ENCODE data around the gene JPH2. TPM values are rescaled to one million over a fixed set of nuclear protein-coding genes. Genes with fewer than 3 reads are reported as not detected.
A peak's percentile ranks its signal among the peaks of the same experiment; 100 is the strongest.

The JPH2 gene
- total and polyA plus RNA-seq, 10 of the 15 experiments (the other 5 are each of a cell fraction or from before 2014, with no cell fraction given), result 0.16 TPM; not detected in 9

- TF ChIP-seq BCL3 (IDR thresholded peaks at IDR 0.05; ENCODE audit: borderline replicate concordance, insufficient read depth, low read depth, low read length, poor library complexity, severe bottlenecking) (no peak), RAD51 (IDR thresholded peaks at IDR 0.05) (no peak), NRF1 (conservative IDR thresholded peaks at IDR 0.05; ENCODE audit: low read depth, low read length) (no peak), TARDBP (IDR thresholded peaks at IDR 0.05; ENCODE audit: borderline replicate concordance) (no peak), ZNF384 (IDR thresholded peaks at IDR 0.05; ENCODE audit: borderline replicate concordance, low read depth, low read length) (no peak), E2F4 (IDR thresholded peaks at IDR 0.05; ENCODE audit: low read depth, low read length) (no peak), MLLT1 (IDR thresholded peaks at IDR 0.05) (no peak), IRF4 (IDR thresholded peaks at IDR 0.05; ENCODE audit: low read depth, low read length) (peak; percentile 87), PAX5 (IDR thresholded peaks at IDR 0.05; ENCODE audit: borderline replicate concordance, low read depth, low read length) (no peak), WRNIP1 (IDR thresholded peaks at IDR 0.05; ENCODE audit: borderline replicate concordance, low read depth, low read length) (no peak), LARP7 (IDR thresholded peaks at IDR 0.05) (no peak), FOXK2 (IDR thresholded peaks at IDR 0.05) (no peak)
Measured at GRCh38 chr20:44135012-44135412, 52.0 kb downstream of the JPH2 start (continued).

Data from GM12878 (cell line).